Left cardiac atrium (tissue), 4 donors: ENCODE results near the gene NR3C1. TPM values are rescaled to one million over a fixed set of nuclear protein-coding genes. Genes with fewer than 3 reads are reported as not detected.

Experiments
- ATAC-seq, 2 donors: fragments of 200-7000 bp; cut with Tn5 transposase; one replicate each; pipeline ENCODE4 v1.9.1; 2020; ENCODE audit warnings: mild to moderate bottlenecking in 2 of 2, moderate library complexity in 2 of 2
- DNase-seq: peaks from one replicate; pipeline ENCODE4 v3.0.0-alpha.2; 2020
- intact Hi-C, 2 donors: fragments of 100-400 bp; cut with DNase I; formaldehyde crosslinking; loops; one replicate each; pipeline versions ENCODE4 v1.14.1 to v1.15.1; 2022 to 2023
- total RNA-seq, 2 donors: library from RNA; stranded (reverse); fragmentation: NEBNext Ultra II Directional; extraction: Animal tissue kit (Norgen Biotek cat#: 25700); gene quantifications; one replicate each; pipeline ENCODE4 v1.2.1, GENCODE V29; 2021
- donor health status: DM: no; HTN: yes; CAD: no.
- donor health status: DM: no; HTN: yes; CAD: no; lungs with severe emphysema.
- donor health status: DM: yes; HTN: yes; CAD: no.
- donor health status: Dilated cardiomyopathy.

NR3C1 gene
- total RNA-seq, 2 donors from 2014 or later: 39.0 to 51.7 TPM

DNA sequence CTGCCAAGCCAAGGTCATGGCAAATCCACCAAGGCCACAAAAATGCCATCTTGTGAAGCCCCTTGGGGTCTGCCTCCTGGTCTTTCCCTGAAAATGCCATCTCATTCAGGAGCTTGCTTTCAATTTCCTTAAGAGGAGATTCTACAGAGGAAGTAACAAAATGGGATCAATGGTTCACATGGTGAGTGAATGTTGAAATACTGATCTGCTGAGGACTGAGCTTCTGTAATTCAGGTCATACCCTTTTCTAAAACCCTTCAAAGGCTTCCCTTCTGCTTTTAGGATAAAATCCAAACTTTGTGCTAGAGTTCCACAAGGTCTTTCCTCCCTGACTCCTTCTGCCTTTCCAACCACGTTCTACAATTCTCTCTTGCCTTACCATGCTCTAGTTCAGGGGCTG lies 24.7 kb upstream of the NR3C1 start:
- DNase-seq: no peak
- intact Hi-C loops: no loop called here
- no peak for ATAC-seq

DNA sequence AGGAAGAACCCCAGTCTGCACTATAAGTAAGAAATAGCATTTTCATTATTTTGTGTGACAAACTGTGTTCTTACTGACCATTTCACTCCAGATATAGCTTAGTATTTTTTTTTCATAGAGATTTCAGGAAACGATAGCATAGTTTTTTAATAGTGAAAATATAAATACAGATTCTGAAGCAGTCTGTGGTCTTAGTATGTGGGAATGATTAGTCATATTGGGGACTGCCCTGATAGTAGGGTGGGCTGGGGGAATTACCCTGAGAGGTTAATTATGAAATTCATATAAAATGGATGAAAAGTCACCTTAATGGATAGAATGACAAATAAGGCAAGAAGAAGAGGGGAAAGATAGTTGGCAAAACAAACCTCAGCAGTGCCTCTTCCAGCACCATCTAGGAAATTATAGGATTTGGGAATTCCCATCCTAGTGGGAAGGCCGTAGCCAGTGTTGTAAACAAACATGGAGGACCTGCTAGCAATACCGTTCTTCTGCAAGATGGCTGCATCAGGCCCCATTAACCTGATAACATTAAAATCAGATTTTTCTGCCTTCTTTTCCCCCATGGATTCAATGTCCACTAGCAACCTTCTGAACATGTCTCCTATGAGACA lies 23.7 kb upstream of the NR3C1 start:
- no peak for DNase-seq

DNA sequence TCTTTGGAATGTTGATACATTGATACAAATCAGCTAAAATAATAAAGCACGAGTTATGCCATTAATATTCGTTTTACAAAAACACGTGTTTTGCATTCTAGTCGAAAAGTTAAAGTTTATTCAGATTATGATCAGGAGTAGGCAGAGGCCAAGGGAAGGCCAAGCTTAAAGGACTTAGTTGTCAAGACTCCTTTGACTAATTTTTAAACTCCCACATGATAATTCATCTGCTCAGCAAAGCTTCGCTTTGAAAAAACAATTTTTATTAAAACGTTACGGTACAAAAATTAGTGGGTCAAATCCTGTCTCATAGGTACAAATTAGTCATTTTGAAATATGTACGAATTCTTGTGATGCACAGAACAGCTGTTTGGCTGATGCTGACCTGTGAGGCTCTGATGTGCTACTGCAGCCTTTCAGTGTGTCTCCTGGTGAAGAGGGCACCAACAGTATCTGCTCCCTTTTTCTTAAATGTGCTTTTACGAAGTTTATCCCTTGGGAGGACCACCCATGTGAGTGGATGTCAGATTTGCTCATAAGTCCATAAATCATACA lies 23.0 kb upstream of the NR3C1 start:
- ATAC-seq: no peak
- intact Hi-C loops: no loop called here

More for the DNA sequence above, 23.7 kb upstream of the NR3C1 start:
- intact Hi-C loops: no loop called here
- ATAC-seq: no peak

DNA sequence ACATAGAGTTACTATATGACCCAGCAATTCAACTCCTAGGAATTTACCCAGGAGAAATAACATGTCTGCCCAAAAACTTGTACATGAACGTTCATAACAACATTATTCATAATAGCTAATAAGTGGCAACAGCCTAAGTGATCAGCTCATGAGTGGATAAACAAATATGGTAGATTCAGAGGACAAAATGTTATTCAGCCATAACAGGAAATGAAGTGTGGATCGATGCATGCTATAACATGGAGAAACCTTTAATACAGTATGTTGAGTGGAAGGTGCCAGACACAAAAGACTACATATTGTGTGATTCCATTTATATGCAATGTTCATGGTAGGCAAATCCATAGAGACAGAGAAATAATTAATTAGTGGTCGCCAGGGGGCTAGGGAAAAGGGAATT lies 22.3 kb upstream of the NR3C1 start:
- intact Hi-C loops: no loop called here
- ATAC-seq: no peak
- no peak for DNase-seq

More for the DNA sequence above, 23.0 kb upstream of the NR3C1 start:
- no peak for DNase-seq

DNA sequence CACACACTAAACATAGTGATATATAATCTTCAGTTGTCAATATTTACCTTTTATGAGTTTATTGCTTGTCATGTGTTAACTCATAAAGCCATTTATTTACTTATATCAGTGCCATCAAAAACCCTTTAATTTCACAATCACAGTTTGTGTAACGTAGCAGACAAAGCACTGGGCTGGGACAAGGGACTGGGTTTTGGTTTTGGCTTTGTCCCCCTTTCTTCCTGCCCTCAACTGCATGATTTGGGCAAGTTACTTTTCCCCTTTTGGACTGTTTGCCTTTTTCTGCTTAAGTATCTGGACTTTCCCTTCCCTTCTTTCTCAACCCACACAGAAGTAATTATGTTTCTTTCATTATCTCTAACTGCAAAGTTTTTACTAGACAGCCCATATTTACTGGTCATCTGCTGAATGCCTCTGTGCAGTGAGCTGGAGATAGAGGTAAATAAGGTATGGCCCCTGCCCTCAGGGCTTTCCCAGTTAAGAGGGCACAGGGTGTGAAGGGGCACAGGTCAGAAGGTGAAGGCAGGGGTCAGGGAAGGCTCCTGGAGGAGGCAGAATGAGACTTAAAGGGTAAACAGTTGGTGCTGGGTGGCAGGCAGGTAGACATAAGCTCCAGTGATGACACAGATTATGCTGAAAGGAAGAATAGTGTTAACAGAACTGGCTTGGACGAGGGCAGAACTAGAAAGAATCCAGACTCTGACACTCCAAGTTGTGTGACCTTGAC lies 14.8 kb upstream of the NR3C1 start:
- no peak for DNase-seq
- ATAC-seq: no peak
- intact Hi-C loops: no loop called here

GRCh38 chr5:143417503-143418139 lies 14.1 kb upstream of the NR3C1 start:
- intact Hi-C loops: no loop called here
- DNase-seq (no peak), ATAC-seq (no peak)

GRCh38 chr5:143416411-143416810 lies 12.9 kb upstream of the NR3C1 start:
- no peak for DNase-seq
- no peak for ATAC-seq
- intact Hi-C loops: no loop called here

GRCh38 chr5:143413958-143414669 lies 10.6 kb upstream of the NR3C1 start:
- DNase-seq (no peak), ATAC-seq (peak; percentile 38 to 68)
- intact Hi-C loops: no loop called here

- no peak for DNase-seq
- intact Hi-C loops: no loop called here
- no peak for ATAC-seq
Measured at GRCh38 chr5:143412661-143413342, 9.3 kb upstream of the NR3C1 start.

DNA sequence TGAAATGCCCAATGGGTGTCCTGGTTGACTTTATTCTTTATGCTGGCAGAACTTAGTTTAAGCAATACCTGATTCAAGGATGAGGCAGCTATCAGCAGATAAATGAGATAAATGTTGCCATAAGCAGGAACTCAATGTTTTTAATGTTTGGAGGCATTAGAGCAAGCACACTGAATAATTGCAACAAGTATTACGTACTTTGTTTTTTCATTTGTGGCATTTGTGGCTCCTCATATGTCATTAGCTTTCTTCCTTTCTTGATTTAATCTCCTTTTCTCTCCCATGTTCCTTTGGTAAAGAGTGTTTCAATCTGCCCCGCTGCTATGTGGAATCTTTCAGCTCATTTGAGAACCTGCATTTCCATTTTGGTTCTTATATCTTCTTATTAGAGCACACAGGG lies 6.4 kb upstream of the NR3C1 start:
- DNase-seq (no peak), ATAC-seq (no peak)
- intact Hi-C loops: loop anchor here in 1 of 2 donors (10.0 kb wide), 2 partner anchors 265 to 485 kb away; no protein-coding TSS in a partner anchor

- intact Hi-C loops: loop anchor here in 1 of 2 donors (10.0 kb wide), 2 partner anchors 268 to 482 kb away; no protein-coding TSS in a partner anchor
- DNase-seq (no peak), ATAC-seq (no peak)
Measured at GRCh38 chr5:143406408-143406807, 2.9 kb upstream of the NR3C1 start.

DNA sequence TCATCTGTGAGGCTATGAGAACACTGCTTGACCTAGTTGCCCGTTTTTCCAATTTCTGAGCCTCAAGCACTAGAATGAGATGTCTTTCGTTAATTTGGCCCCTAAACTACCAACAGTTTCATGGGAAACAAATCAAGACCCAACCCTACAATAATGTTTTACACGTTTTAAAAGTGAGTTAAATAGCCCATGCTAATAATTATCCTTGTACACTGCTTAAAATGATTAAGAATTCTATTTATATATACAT lies 2.3 kb upstream of the NR3C1 start:
- no peak for ATAC-seq
- intact Hi-C loops: loop anchor here in 1 of 2 donors (10.0 kb wide), 2 partner anchors 269 to 481 kb away; no protein-coding TSS in a partner anchor
- DNase-seq: no peak

DNA sequence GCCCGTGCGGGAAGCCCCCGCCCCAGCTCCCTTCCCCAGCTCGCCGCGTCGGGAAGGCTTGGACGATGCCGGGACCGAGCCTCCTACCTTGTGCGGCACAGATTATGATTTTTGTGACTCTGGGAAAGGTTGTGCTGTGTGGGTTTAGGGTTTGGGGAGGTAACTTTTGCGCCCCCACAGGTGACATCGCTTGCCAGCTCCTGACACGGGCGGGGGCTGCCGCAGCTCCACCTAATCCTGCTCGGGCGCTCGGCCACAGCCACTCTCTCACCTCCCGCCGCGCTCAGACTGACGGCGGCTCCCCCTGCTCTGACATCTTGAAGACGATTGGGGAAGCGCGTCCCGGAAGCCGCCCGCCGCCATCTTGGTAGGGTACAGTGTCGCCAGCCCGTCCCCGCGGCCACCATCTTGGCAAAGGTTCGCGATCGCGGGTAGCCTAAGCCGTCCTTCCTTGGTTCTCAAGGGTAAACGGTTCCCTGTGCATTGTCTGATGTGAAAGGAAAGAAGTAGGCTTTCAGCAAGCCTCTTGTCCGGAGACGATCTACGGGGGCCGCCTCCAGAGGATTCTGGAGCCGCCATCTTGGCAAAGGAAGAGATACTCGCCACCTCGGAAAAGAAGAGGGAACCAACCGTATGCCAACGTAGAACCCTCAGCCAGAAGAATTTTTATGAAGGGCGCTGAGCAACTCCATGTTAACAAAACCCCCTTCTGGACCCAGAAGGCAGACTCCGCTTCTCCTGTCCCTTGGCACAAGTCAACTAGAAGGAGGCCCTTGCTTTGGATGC lies 1.8 kb upstream of the NR3C1 start:
- intact Hi-C loops: loop anchor here in 1 of 2 donors (10.0 kb wide), 2 partner anchors 270 to 480 kb away; no protein-coding TSS in a partner anchor
- peak; percentile 53 to 66 for ATAC-seq
- peak; percentile 89 for DNase-seq

GRCh38 chr5:143404416-143405062 lies 1.1 kb upstream of the NR3C1 start:
- peak; percentile 82 for DNase-seq
- intact Hi-C loops: loop anchor here (5.0 to 10.0 kb wide), 5 partner anchors 202 to 480 kb away; no protein-coding TSS in a partner anchor

DNA sequence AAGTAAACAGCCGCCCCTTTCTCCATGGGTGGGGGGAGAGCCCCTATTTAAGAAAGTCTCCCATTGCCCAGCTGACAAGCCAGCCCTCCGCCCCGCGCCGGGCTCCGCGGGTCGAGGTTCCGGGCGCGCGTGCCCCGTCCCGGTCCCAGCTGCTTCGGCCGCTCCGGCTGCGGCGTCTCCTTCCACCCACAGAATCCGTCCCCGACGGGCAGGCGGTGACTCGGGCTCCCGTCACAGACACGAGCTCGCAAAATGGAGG lies 223 bp downstream of the NR3C1 start:
- intact Hi-C loops: loop anchor here (5.0 to 10.0 kb wide), 5 partner anchors 201 to 478 kb away; no protein-coding TSS in a partner anchor
- DNase-seq (no peak), ATAC-seq (peak; percentile 20 to 34)

More at GRCh38 chr5:143404416-143405062, 1.1 kb upstream of the NR3C1 start:
- peak; percentile 60 to 74 for ATAC-seq

DNA sequence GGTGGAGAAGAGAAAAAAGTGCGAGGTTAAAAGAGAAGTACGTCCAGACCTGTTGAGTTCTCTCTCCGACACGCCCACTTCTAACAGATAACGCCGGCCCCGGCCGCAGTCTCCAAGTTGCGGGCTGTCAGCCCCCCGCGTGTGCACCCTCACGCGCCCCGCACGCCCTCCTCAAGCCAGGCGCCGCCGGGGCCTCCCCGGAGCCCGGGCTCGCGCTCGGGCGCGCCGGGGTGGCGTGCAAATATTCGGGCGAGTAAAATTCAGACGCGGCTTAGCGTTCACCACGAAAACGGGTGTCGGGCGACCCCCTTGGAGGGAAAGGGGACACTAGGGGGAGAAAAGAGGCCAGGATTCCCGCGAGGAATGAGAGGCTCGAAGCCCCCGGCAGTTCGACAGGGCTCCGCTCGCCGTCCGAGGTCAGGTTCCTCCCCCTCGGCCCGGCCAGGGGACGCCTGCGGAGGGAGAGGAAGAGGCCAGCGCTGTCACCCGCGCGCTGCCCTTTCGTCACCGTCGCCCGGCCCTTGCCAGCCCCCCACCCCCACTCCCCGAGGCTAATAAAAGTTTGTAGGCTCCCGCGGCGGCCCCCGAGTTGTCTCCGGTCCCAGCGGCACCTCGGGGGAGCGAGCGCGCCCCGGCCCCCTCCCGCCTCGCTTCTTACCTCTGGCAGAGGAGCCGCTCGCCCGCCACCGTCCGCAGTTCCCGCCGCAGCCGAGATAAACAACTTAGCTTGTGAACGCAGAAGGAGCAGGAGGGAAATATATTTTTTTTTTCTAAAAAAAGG lies 743 bp downstream of the NR3C1 start:
- peak; percentile 71 for DNase-seq
- intact Hi-C loops: loop anchor here (5.0 to 10.0 kb wide), 5 partner anchors 200 to 478 kb away; no protein-coding TSS in a partner anchor
- ATAC-seq: peak; percentile 45 to 53
